ENCODE data around the gene ANXA10. TPM values are rescaled to one million over a fixed set of nuclear protein-coding genes. Genes with fewer than 3 reads are reported as not detected.
"Not testable (repeated sequence)": the region's sequence is repeated elsewhere in the genome, so short reads cannot be mapped to it uniquely, and the experiment has no call there.

Gene ANXA10
- total RNA-seq, 2 donors from 2014 or later, result not detected

DNA sequence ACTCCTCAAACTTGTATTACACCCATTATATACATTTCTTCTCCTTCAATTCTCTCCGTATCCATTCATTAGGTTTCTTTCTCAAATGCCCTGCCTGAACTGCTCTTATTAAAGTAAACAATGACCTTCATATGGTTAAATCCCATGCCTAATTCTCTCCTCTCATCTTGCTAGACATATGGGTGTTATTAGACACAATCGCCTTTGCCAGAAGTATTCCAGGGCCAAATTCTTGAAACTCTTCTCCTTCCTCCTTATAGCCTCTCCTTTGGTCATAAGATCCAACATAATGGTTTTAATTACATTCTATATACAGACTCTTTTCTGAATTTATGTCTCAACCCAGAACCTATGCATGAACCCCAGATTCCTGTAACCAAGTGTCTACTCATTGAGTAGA is 4.8 kb downstream of the ANXA10 start:
- Mint-ChIP-seq H3K36me3 (ENCODE audit: low read depth) (no peaks in the 10 kb centered on the region), H3K9me3 (peaks cover 4% of the 10 kb centered on the region), H3K27me3 (no peaks in the 10 kb centered on the region), H3K4me1 (no peaks in the 10 kb centered on the region), H3K4me3 (no peak overlapping the region), H3K27ac (no peak overlapping the region)
- no peak for ATAC-seq (replicated peaks)

- peaks cover 4% of the 10 kb centered on the region for H3K9me3 Mint-ChIP-seq
- no peaks in the 10 kb centered on the region for H3K27me3 Mint-ChIP-seq
- ATAC-seq (replicated peaks), result no peak
- H3K36me3 Mint-ChIP-seq (ENCODE audit: low read depth), result no peaks in the 10 kb centered on the region
- no peak overlapping the region for H3K27ac Mint-ChIP-seq
- no peak overlapping the region for H3K4me3 Mint-ChIP-seq
- no peaks in the 10 kb centered on the region for H3K4me1 Mint-ChIP-seq
Observed at GRCh38 chr4:168098248-168098717, 5.9 kb downstream of the ANXA10 start.

GRCh38 chr4:168099195-168099594 is 6.9 kb downstream of the ANXA10 start:
- no peaks in the 10 kb centered on the region for H3K36me3 Mint-ChIP-seq (ENCODE audit: low read depth)
- no peaks in the 10 kb centered on the region for H3K27me3 Mint-ChIP-seq
- no peaks in the 10 kb centered on the region for H3K4me1 Mint-ChIP-seq
- no peak overlapping the region for H3K27ac Mint-ChIP-seq
- ATAC-seq (replicated peaks), result no peak
- H3K9me3 Mint-ChIP-seq, result peaks cover 4% of the 10 kb centered on the region
- no peak overlapping the region for H3K4me3 Mint-ChIP-seq

GRCh38 chr4:168101026-168101425 is 8.7 kb downstream of the ANXA10 start:
- Mint-ChIP-seq H3K36me3 (ENCODE audit: low read depth) (no peaks in the 10 kb centered on the region), H3K27me3 (peaks cover 3% of the 10 kb centered on the region), H3K27ac (no peak overlapping the region), H3K4me1 (no peaks in the 10 kb centered on the region), H3K4me3 (no peak overlapping the region), H3K9me3 (peaks cover 4% of the 10 kb centered on the region)
- ATAC-seq (replicated peaks), result no peak

- Mint-ChIP-seq H3K9me3 (peaks cover 4% of the 10 kb centered on the region), H3K4me3 (no peak overlapping the region), H3K27ac (no peak overlapping the region), H3K27me3 (peaks cover 3% of the 10 kb centered on the region), H3K36me3 (ENCODE audit: low read depth) (no peaks in the 10 kb centered on the region), H3K4me1 (no peaks in the 10 kb centered on the region)
- no peak for ATAC-seq (replicated peaks)
Observed at GRCh38 chr4:168102403-168102802, 10.1 kb downstream of the ANXA10 start.

- no peak for ATAC-seq (replicated peaks)
- no peak overlapping the region for H3K4me3 Mint-ChIP-seq
- H3K36me3 Mint-ChIP-seq (ENCODE audit: low read depth), result no peaks in the 10 kb centered on the region
- no peaks in the 10 kb centered on the region for H3K4me1 Mint-ChIP-seq
- no peak overlapping the region for H3K27ac Mint-ChIP-seq
- H3K27me3 Mint-ChIP-seq, result peaks cover 5% of the 10 kb centered on the region
- no peaks in the 10 kb centered on the region for H3K9me3 Mint-ChIP-seq
Observed at GRCh38 chr4:168109527-168109926, 17.2 kb downstream of the ANXA10 start.

DNA sequence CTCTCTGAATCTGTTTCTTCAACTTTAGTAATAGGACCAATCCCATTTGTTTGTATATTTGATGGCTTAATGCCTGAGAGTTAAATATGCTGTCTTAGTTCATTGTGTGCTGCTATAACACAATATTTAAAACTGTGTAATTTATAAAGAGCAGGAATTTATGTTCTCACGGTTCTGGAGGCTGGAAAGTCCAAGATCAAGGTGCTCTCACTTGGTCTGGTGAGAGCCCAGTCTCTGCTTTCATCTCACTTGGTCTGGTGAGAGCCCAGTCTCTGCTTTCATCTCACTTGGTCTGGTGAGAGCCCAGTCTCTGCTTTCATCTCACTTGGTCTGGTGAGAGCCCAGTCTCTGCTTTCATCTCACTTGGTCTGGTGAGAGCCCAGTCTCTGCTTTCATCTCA is 20.7 kb downstream of the ANXA10 start:
- not testable (repeated sequence) for H3K9me3 Mint-ChIP-seq; H3K4me1 Mint-ChIP-seq; H3K36me3 Mint-ChIP-seq (ENCODE audit: low read depth); H3K27ac Mint-ChIP-seq; H3K4me3 Mint-ChIP-seq; ATAC-seq (replicated peaks); H3K27me3 Mint-ChIP-seq

GRCh38 chr4:168118116-168118655 is 25.8 kb downstream of the ANXA10 start:
- peaks cover 15% of the 10 kb centered on the region for H3K27me3 Mint-ChIP-seq
- H3K27ac Mint-ChIP-seq, result no peak overlapping the region
- no peaks in the 10 kb centered on the region for H3K36me3 Mint-ChIP-seq (ENCODE audit: low read depth)
- ATAC-seq (replicated peaks), result no peak
- H3K9me3 Mint-ChIP-seq, result no peaks in the 10 kb centered on the region
- no peaks in the 10 kb centered on the region for H3K4me1 Mint-ChIP-seq
- H3K4me3 Mint-ChIP-seq, result no peak overlapping the region

GRCh38 chr4:168119100-168119499 is 26.8 kb downstream of the ANXA10 start:
- peaks cover 15% of the 10 kb centered on the region for H3K27me3 Mint-ChIP-seq
- no peak overlapping the region for H3K4me3 Mint-ChIP-seq
- H3K36me3 Mint-ChIP-seq (ENCODE audit: low read depth), result no peaks in the 10 kb centered on the region
- no peaks in the 10 kb centered on the region for H3K4me1 Mint-ChIP-seq
- H3K27ac Mint-ChIP-seq, result no peak overlapping the region
- no peak for ATAC-seq (replicated peaks)
- H3K9me3 Mint-ChIP-seq, result no peaks in the 10 kb centered on the region

DNA sequence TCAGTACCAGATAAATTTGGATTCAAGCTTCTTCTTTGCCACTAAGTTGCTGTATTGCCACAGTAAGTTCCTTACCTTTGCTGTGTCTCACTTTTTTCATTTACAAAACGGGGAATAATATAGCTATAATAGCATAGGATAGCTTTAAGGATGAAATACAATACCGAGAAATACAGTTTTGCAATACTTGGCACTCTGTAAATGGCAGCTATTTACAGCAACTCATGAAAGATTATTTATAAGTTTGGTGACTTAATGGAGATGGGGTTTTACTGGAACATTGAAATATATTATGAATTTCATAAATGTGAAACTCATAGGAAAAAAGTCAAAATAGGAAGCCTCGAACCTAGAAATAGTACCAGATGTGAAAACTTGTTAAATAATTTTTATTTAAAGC is 27.6 kb downstream of the ANXA10 start:
- H3K9me3 Mint-ChIP-seq, result no peaks in the 10 kb centered on the region
- no peaks in the 10 kb centered on the region for H3K36me3 Mint-ChIP-seq (ENCODE audit: low read depth)
- H3K4me3 Mint-ChIP-seq, result no peak overlapping the region
- H3K4me1 Mint-ChIP-seq, result no peaks in the 10 kb centered on the region
- H3K27ac Mint-ChIP-seq, result no peak overlapping the region
- H3K27me3 Mint-ChIP-seq, result peaks cover 12% of the 10 kb centered on the region
- ATAC-seq (replicated peaks), result no peak

- Mint-ChIP-seq H3K9me3 (no peaks in the 10 kb centered on the region), H3K4me3 (no peak overlapping the region), H3K4me1 (no peaks in the 10 kb centered on the region), H3K36me3 (ENCODE audit: low read depth) (no peaks in the 10 kb centered on the region), H3K27me3 (peaks cover 9% of the 10 kb centered on the region), H3K27ac (no peak overlapping the region)
- ATAC-seq (replicated peaks), result no peak
Observed at GRCh38 chr4:168120811-168121210, 28.5 kb downstream of the ANXA10 start.

DNA sequence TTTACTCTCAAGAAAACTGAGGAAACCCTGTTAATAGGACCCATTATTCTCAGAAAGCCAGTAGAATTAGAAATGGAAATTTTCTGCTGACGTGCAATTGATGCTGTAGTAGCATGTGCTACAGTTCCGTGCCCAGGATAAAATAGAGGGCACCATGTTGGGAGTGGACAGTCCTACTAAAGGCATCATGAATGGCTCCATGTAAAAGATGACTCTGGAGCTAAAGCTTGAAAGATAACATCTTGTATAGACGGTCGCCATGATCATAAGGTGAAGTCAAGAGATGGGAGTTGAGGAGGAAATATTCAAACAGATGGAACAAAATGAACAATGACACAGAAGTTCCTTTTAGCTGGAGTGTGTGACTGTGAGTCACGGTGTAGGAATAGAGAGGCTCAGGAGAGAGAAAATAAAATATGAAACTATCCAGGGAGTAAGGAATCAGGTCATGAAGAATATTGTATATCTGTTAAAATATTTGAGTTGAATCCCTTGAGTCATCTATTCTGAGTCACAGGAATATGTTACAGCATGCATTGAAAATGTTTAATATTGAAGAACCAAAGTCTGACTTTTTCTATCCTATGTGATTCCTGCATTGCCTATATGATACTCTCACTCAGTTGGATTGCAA is 31.8 kb downstream of the ANXA10 start:
- H3K36me3 Mint-ChIP-seq (ENCODE audit: low read depth), result no peaks in the 10 kb centered on the region
- no peak for ATAC-seq (replicated peaks)
- no peak overlapping the region for H3K4me3 Mint-ChIP-seq
- H3K4me1 Mint-ChIP-seq, result no peaks in the 10 kb centered on the region
- H3K27ac Mint-ChIP-seq, result no peak overlapping the region
- peaks cover 12% of the 10 kb centered on the region for H3K27me3 Mint-ChIP-seq
- no peaks in the 10 kb centered on the region for H3K9me3 Mint-ChIP-seq

DNA sequence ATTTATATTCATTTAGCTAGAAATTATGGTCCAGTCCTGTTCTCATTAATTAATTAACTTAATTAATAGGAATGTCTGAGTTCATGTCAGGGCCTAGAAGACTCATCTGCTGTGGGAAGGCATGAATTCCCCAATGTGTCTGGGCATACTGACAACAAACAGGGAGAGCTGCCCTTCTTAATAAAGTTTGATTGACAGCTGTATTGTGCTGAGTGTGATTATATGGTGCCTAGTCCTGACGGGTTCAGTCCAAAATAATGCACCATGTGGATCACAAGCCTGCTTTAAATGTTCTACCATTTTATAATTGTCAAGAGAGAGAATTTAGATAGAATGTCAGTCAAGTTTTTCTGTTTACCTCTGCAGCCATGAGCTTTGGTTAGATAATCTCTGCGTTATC is 34.6 kb downstream of the ANXA10 start:
- peaks cover 16% of the 10 kb centered on the region for H3K27me3 Mint-ChIP-seq
- no peaks in the 10 kb centered on the region for H3K4me1 Mint-ChIP-seq
- no peaks in the 10 kb centered on the region for H3K9me3 Mint-ChIP-seq
- no peaks in the 10 kb centered on the region for H3K36me3 Mint-ChIP-seq (ENCODE audit: low read depth)
- no peak overlapping the region for H3K4me3 Mint-ChIP-seq
- no peak overlapping the region for H3K27ac Mint-ChIP-seq
- no peak for ATAC-seq (replicated peaks)

GRCh38 chr4:168128601-168129000 is 36.3 kb downstream of the ANXA10 start:
- no peak for ATAC-seq (replicated peaks)
- Mint-ChIP-seq H3K27me3 (peaks cover 14% of the 10 kb centered on the region), H3K27ac (no peak overlapping the region), H3K4me1 (no peaks in the 10 kb centered on the region), H3K36me3 (ENCODE audit: low read depth) (no peaks in the 10 kb centered on the region), H3K9me3 (no peaks in the 10 kb centered on the region), H3K4me3 (no peak overlapping the region)

DNA sequence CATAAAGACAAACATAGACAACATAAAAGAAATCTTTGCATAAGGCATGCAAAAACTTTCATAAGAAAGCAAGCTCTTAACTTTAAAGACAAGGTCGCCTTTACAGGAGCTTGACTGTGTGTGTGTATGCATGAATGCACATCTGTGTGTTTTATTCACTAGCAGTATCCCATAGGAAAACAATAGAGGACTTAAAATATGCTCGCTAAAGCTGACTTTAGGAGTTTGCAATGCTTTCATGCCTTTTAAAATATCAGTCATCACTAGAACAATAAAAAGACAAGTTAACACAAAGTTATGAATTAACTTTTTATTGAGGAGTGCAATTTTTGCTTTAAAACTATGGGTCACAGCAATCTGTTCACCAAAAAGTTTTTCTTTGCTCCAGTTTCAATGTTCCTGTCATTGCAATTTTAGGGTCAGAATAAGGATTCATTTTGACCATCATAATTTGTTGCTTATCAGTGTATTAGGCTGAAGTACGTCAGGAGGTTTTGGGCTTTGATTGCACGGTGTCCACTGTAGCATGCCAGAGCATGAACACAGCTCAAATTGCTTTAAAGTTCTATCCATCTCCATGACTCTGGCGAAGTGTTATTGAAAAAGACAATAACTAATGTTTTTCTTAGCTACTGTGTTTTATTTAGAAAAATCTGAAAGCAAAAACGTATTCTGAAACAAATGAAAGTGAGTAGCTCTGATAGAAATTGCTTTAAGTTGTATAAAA is 36.9 kb downstream of the ANXA10 start:
- Mint-ChIP-seq H3K9me3 (no peaks in the 10 kb centered on the region), H3K4me1 (no peaks in the 10 kb centered on the region), H3K27me3 (peaks cover 14% of the 10 kb centered on the region), H3K36me3 (ENCODE audit: low read depth) (no peaks in the 10 kb centered on the region), H3K4me3 (no peak overlapping the region), H3K27ac (no peak overlapping the region)
- no peak for ATAC-seq (replicated peaks)
